A172 (cell line): ENCODE measurements around the gene IGSF11. TPM values are rescaled to one million over a fixed set of nuclear protein-coding genes. Genes with fewer than 3 reads are reported as not detected.

Experiments used
- DNase-seq: peaks from one replicate; pipeline ENCODE4 v3.0.0-alpha.2; 2015; ENCODE audit warnings: low spot score
- total RNA-seq: library from RNA; depleted of rRNA; stranded (reverse); fragments of >200 nt; shearing (Covaris generic); gene quantifications from 2 replicates; pipeline ENCODE4 v1.2.3, GENCODE V29; 2014; rRNA removed

The IGSF11 gene
- total RNA-seq, 1 experiment from 2014 or later: not detected

DNA sequence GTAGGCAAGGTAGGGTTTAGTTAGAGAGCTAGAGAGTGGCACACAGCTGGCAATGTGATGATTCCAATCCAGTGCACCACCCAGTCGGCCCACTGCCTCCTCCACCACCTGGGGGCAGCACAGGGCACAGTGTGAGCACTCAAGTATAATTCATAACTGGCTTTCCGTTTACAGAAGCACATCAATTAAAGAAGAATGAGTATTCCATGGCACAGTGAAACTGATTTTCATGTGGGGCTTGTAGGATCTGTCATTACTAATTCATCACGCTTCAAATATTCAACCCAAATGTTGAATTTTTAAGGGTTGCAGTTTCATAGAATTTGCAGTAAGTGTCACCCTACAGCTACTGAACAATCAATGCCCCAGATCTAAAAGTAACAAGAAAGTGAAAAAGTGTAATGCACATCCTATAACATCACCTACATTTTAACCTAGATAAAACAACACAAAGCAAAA is 149.9 kb downstream of the IGSF11 start:
- DNase-seq: peak; percentile 46

DNA sequence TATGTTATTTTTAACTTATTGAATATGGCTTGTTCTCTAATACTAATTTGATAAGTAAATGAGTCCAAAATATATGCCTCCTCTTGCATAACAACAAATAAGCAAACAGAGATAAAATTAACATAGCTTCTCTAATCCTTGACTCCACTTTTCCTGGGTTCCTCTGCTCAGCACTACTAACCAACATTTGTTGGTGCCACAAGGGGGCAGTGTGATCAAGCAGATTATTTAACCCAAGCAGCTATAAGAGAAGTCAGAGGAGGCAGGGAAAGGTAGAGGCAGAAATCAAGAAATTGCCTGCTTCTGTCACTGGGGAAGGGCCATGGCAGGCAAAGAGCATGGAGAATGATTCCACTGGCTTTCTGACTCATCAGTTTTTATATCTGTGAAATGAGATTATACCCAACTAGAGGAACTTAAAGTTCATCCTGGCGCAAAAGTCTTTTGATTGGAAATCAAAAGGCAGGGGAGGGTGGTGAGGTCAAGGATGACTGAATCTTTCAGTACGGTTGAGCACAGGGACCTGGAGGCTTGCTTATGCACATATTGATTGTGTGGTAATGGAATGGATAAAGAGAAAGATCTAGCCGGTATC is 152.2 kb downstream of the IGSF11 start:
- peak; percentile 65 for DNase-seq

DNA sequence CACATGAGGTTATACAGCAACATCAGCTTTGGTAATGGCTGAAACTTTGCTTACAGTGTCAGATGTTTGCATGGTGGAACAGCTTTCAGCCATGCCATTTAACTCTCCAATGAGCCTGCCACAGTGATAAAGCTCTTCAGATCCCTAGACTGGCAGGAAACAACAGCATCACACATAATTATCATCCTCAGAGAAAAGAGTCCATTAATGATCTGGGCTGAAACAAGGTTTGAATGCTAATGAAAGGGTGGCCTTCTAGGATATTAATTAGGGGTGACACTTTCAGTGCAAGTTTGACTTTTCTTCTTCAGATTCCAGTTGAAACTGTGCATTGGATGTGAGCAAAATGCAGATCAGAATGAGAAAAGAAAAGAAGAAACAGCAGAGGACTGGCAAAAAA is 166.6 kb downstream of the IGSF11 start:
- DNase-seq: no peak

DNA sequence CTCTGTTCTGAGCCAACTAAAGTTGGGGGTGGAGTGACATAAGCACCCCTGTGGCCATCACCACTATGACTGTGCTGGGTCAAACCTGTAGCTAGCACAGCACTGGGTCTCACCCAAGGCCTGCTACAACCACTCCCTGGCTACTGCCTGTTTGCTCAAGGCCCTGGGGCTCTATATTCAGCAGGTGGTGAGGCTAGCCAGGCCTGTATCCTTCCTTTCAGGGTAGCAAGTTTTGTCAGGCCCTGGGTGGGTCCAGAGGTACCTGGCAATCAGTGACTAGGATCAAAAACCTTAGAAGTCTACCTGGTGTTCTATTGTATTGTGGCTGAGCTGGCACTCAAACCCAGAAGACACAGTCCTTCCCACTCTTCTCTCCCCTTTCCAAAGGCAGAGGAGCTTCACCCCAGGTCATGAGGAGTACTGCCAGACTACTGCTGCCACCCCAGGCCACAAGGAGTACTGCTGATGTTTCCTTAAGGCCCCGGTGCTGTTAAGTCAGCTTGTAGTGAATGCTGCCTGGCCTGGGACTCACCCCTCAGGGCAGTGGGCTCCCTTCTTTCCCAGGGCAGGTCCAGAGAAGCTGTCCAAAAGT is 170.8 kb downstream of the IGSF11 start:
- DNase-seq: no peak

DNA sequence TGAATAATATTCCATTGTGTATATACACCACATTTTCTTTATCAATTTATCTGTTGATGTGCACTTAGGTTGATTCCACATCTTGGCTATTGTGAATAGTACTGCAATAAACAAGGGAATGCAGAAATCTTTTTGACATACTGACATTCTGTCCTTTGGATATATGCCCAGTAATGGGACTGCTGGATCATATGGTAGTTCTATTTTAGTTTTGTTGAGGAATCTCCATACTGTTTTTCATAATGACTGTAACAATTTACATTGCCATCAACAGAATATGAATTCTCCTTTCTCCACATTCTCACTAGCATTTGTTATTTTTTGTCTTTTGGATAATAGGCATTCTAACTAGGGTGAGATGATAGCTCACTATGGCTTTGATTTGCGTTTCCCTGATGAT is 174.7 kb downstream of the IGSF11 start:
- no peak for DNase-seq

DNA sequence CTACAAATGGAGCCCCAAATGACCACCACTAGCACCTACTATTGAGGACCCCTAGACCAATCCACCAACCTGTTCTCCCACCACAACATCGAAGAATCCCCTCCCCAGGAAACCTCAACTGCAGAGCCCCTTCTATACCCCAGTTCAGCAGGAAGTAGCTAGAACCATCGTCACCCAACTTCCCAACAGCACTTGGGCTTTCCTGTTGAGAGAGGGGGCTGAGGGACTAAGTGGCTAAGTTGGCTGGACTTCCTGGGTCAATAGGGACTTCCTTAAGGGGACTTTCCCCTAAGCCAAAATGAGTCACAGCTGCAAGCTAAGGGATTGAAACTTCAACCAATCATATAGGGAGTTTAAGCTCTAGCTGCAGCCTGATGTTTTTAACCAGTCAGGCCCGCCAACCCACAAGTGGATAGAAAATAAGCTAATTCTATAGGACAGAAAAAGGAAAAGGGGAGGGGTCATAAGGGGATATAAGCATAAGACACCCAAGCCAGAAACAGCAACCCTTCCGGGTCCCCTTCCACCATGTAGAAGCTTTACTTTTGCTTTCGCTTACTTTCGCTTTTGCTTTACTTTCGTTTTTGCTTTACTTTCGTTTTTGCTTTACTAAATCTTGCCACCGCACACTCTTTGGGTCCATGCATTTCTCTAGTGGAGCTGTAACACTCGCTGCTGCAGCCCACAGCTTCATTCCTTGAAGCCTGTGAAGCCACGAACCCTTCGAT is 183.0 kb downstream of the IGSF11 start:
- peak; percentile 33 for DNase-seq

DNA sequence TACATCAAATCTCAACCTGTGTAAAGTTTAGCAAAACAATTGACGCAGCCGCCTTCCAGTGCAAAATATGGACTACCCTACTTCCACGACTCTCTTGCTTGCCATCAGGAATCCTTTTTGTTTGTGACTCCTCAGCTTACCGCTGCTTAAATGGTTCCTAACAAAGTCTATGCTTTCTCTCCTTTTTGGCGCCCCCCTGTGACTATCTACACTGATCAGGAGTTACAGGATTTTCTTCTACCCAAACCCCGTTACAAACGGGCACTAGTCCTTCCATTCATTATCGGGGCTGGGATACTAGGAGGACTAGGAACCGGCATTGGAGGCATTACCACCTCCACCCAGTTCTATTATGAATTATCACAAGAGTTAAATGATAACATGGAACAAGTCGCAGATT is 184.0 kb downstream of the IGSF11 start:
- DNase-seq: no peak

Other genes starting within 250 kb of the IGSF11 start
- not detected in 2 replicates for gene TEX55, start 111.3 kb upstream of the IGSF11 start, total RNA-seq
- not detected in 2 replicates for gene UPK1B, start 138.8 kb upstream of the IGSF11 start, total RNA-seq
- gene B4GALT4, start 206.0 kb upstream of the IGSF11 start, total RNA-seq: 25.8 and 27.0 TPM in 2 replicates